ENCODE measurements around the gene AP3D1.
A peak's percentile ranks its signal among the peaks of the same experiment; 100 is the strongest.

AP3D1 gene

DNA sequence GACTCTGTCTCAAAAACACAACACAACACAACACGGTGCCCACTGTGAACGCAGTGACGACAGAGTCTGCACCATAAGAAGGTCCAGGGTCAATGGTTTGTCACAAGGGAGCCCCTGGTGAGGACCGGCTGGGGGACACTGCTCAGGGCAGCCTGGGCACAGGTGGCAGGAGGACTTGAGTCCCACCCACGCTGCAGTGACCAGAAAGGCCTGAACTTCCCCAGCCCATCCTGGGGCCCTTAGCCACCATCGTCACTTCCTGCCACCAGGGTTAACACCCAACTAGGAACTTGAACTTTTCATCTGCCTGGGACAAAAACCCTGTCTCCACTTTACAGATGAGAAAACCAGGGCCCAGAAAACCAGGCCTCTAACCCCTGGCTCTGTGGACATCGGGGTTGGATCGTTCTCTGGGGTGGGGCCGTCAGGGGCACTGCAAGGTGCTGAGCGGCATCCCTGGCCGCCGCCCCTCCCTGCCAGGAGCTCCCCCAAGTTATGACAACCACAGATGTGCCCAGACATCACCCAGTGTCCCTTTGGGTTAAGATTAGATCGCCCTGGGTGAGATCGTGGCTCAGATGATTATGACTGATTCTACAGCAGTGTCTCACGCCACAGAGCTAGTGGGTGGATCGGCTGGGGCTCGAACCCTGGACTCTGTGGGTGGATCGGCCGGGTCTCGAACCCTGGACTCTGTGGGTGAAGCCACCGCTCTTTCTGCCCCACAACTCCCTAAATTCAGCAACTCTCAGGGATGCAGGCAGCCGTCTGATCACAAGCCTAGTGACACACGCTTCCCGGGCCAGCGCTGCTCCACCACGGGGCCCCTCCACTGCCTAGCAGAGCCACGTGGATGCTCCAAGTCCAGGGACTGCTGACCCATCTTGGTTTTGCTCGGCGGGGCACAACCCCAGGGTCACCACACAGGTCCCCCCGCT lies 69.2 kb downstream of the AP3D1 start:
- DNase-seq: peak; percentile 75

DNA sequence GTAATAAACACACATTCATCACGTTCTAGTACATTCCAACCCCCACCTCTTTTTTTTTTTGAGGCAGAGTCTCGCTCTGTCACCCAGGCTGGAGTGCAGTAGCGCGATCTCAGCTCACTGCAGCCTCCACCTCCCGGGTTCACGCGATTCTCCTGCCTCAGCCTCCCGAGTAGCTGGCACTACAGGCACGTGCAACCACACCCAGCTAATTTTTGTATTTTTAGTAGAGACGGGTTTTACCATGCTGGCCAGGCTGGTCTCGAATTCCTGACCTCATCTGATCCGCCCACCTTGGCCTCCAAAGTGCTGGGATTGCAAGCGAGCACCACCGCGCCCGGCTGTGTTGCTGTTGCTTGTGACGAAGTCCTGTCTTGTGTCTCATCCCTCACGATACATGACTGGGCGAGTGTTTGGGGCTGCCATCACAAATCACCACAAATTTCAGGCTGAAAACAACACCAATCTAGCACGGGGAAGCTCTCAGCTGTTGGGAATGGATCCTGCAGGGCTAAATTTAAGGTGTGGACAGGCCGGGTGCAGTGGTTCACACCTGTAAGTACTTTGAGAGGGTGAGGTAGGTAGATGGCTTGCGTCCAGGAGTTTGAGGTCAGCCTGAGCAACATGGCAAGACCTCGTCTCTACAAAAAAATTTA lies 70.9 kb downstream of the AP3D1 start:
- no peak for DNase-seq

DNA sequence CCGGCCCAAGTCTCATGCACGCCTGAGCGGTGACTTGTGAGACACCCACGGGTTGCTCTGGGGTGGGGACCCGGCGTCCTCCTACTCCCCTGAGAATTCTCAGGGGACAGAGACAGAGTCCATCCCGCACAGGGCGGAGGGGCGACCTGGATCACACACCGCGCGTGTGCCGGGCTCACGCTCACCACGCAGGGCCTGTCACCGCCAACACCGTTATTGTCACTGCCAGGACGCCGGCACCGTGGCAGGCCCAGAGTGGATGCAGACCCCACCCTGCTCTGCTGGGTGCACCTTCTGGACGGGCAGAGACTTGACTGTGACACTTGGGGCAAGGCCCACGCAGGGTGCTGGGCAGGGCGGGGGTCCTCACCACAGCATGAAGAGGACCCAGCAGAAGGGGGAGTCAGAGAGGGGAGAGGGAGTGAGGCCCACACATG lies 71.5 kb downstream of the AP3D1 start:
- no peak for DNase-seq

DNA sequence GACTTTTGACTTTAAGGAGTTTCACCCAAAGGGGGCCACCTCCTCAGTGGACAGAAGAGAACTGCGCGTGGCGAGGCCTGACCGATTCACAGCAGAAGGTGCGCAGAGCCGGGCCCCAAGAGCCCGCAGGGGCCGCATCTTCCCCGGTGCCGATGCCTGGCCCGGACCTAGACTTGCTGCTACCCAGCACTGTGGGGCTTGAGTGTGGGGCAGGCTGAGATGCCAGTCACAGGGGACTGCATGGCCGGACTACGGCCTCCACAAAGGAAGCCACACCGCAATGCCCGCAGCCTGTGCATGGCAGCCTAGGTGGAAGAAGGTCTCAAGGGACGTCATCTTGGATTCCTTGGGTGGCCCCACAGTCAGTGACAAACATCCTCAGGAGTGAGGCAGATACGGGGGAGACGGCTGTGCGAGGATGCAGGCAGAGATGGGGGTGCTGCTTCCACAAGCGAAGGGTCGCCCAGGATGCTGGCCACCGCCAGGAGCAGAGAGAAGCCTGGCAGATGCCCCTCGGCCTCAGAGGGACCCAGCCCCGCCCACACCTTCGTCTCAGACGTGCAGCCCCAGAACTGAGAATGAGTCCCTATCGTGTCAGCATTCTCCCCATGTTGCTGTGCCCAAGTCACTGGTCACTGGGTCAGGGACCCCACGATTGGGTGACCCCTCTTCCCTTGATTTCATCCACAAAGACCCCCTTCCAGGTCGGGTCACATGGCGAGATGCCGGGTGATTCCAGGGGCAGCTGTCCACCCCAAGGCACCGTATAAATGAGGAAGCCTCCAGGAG lies 72.1 kb downstream of the AP3D1 start:
- DNase-seq: no peak

DNA sequence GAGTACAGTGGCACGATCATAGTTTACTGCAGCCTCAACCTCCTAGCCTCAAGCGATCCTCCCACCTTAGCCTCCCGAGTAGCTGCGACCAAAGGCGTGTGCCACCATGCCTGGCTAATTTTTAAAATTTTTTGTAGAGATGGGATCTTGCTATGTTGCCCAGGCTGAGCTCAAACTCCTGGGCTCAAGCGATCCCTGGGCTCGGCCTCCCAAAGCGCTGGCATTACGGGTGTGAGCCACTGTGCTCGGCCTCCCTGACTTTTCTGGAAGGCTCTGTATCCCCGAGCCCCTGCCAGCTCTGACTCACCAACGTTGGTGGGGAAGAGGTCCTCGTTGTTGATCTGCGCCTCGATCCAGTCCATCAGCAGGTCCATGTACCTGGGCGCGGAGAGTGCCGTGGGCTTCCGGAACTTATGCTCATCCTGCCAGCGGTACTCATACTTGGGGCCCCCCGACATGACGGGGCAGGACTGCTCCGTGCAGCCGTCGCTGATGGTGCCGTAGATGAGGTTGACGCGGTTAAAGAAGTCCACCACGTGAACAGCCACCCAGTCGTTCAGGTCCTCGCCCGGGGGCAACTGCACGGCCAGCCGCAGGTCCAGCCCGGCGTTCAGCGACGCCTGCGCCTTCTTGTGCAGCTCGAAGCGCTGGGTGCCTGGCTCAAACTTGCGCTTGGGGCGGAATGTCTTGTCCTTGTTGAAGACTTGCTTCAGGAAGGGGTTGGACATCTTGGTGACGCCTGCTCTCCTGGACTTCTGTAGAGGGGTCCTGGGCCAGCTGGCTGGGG lies 73.3 kb downstream of the AP3D1 start:
- DNase-seq: no peak

DNA sequence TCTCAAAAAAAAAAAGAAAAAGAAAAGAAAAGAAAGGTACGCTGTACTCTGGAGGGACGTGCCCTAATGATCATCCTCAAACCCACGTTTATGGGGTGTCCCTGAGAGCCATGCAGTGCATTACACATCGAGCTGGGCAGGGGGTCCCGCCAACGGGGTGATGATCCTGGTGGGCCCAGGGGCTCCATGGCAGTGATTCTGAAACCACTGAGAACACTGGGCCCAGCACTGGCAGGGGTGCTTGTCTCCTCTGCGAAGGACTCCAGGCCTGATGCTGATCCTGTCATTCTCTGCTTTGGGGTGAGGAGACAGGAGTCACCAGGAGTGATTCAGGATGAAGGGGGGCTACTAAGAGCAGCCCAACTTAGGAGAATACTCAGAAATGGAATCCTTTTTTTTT lies 74.0 kb downstream of the AP3D1 start:
- DNase-seq: no peak

DNA sequence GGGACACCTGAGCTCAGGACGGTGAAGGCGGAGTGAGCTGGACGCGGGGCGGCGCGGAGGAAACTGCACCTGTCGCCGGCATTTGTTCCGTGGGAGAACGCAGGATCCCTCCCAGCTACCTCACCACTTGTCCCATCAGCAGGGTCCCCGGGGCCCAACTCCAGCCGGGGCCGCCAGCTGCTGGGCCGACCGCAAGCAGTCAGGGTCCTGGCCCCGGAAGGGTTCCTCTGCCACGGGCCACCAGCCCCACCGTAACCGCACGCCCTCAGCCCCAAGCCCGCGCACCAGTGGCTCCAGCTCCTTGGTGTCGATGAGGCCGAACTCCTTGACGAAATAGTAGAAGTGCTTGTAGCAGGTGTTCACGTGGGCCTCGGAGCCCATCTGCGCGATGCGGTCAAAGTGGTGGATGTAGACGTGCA lies 74.8 kb downstream of the AP3D1 start:
- no peak for DNase-seq

DNA sequence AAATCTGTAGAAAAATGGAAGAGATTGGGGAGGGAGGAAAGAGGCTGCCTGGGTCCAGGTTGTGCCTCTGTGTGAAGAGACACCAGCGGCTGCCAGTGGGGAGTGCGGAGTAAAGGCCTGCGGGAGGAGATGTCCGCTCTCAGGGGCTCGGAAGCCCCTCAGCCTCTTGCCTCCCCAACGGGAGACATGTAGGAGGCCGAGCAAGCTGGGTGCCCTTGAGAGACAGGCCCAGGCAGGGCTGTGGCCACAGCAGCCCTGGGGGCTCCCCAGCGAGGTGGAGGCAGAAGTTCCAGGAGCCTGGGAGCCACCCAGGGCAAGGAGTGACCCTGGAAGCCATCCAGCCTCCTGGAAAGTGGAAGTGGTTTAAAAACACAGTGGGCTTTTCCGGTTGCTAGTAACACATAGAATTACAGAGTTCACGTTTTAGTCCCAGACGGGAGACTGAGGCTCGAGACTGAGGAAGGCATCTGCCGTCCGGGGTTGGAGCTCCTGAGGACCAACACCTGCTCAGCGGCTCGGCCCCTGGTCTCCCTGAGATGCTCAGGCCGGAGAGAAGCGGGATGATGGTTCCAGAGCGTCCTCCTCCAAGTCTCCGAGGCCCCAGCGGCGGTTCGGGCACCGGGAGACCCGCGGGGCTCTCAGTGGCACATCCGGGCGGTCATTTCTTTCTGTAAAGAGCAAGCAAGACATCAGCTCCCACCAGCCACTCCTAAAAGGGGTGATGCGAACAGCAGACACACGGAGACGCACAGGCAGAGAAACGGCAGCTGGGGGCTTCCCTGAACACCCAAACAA lies 78.4 kb downstream of the AP3D1 start:
- DNase-seq: no peak

DNA sequence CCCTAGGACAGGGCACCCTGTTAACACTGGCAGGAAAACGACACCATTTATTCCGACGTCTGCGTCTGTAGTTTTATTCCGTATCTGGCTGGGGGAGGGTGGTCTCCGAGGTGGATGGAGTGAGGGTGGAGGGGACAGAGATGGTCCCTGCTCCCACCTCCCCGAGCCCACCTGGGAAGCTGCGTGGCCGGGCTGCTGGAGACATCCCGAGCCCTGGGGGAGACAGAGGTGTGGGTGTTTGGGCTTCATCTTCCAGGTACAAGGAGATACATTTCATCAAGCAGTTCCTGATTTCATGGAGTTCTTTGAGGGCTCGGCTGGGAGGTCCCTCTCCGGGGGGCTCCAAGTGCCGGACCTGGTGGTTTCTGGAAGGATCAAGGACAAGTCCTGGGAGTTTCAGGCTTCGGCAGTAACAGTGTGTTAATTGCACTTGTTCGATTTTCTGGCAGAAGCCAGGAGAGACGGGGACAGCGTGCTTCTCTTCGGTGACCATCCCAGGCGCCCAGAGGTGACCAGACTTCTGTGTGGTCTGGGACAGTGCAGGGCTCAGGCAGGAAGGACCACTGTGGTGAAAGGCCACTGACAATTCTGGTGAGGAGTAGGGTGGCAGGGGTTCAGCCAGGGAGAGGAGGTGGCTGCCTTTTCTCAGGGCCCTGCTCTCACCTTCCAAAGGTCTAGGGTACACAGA lies 80.2 kb downstream of the AP3D1 start:
- DNase-seq: no peak

DNA sequence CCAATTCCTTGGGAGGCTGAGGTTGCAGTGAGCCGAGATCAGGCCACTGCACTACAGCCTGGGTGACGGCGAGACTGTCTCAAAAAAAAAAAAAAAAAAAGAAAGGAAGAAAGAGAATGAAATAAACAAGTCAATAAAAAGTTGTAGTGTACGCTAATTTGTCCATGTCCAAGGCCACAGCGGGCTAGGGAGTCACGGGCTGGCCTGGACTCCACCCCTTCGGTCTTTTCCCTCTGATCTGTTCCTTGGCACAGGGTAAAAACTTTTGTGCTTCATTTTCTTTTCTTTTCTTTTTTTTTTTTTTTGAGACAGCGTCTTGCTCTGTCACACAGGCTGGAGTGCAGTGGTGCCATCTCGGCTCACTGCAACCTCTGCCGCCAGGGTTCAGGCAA lies 80.9 kb downstream of the AP3D1 start:
- DNase-seq: no peak

DNA sequence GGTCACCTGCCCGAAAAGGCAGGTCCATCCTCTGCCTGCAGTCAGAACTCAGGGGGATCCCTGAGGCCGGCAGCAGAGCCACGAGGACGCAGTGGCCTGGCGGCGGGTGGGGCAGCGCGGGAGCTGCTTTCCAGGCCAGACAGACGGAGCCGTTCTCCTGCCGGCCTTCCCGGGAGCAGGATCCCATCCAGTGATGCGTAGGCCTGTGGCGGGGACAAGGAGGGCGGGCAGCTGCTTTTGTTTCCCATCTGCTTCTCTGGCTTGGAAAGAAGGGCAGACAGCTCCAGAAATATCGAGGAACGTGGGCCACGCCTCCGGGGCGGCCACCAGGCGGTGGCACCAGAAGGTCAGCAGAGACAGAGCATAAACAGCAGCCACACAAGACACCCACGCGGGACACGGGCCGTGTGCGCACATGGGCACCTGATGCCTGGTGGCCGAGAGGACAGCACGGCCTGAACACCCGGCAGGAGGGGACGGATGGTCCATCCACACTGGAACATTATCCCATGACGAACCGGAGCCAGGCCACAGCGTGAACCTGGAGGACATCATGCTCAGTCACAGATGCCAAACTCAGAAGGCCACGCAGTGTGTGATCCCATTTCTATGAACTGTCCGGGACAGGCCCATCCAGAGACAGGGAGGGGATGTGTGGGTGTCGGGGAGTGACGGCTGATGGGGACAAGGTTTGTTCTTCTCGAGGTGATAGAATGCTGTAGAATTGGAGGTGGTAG lies 86.4 kb downstream of the AP3D1 start:
- DNase-seq: no peak

DNA sequence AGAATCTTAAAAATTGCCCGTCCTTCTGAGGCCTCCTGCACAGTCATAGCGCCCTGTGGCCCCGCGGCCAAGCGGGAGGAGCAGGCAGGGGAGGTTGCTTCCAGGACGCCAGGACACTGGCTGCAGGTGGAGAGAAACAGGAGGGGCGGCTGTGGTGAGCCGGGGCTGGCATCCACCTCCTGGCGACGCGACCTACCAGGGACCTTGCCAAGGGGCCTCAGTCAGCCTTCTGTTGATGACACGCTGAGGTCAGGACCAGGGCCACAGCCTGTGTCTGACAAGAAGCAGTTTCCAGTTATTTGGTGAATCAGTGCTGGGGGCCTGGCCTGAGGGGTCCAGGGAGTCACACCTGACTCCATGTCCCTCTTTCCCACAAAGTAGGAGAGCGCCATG lies 87.0 kb downstream of the AP3D1 start:
- DNase-seq: peak; percentile 49

DNA sequence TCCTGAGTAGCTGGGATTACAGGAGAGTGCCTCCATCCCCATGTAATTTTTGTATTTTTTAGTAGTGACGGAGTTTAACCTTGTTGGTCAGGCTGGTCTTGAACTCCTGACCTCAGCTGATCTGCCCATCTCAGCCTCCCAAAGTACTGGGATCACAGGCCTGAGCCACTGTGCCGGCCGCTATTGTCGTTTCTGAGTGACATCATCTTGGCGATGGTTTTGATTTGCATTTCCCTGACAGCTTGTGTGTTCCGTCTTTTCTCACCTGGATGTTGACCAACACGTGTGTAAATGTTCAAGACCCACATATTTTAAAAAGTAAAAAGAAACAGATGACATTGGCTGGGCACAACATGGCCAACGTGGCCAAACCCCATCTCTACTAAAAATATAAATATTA lies 87.5 kb downstream of the AP3D1 start:
- no peak for DNase-seq

DNA sequence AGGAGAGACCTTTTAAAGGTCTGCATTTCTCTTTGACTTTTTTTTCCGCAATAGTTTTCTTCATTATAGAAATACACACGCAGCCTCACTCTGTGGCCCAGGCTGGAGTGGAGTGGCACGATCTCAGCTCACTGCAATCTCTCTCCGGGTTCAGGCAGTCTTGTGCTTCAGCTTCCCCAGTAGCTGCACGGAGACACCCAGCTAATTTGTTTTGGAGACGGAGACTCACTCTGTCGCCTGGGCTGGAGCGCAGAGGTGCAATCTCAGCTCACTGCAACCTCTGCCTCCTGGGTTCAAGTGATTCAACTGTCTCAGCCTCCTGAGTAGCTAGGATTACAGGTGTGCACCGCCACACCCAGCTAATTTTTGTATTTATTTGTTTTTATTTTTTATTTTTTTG lies 88.6 kb downstream of the AP3D1 start:
- no peak for DNase-seq

DNA sequence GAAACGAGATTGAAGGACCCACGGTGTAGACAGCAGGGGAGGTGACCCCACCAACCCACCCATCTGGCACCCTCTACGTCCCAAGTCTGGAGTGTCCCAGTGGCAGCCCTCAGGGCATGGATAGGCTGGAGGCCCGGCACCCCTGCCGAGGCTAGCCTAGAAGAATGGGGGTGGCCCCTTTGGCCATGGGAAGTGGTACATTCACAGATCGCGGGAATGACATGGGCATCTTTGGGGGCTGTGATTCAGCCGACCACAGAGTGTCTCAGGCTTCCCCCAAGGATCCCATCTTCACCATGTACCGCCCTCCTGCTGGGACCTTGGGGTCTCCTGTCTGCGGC lies 89.0 kb downstream of the AP3D1 start:
- DNase-seq: peak; percentile 55

DNA sequence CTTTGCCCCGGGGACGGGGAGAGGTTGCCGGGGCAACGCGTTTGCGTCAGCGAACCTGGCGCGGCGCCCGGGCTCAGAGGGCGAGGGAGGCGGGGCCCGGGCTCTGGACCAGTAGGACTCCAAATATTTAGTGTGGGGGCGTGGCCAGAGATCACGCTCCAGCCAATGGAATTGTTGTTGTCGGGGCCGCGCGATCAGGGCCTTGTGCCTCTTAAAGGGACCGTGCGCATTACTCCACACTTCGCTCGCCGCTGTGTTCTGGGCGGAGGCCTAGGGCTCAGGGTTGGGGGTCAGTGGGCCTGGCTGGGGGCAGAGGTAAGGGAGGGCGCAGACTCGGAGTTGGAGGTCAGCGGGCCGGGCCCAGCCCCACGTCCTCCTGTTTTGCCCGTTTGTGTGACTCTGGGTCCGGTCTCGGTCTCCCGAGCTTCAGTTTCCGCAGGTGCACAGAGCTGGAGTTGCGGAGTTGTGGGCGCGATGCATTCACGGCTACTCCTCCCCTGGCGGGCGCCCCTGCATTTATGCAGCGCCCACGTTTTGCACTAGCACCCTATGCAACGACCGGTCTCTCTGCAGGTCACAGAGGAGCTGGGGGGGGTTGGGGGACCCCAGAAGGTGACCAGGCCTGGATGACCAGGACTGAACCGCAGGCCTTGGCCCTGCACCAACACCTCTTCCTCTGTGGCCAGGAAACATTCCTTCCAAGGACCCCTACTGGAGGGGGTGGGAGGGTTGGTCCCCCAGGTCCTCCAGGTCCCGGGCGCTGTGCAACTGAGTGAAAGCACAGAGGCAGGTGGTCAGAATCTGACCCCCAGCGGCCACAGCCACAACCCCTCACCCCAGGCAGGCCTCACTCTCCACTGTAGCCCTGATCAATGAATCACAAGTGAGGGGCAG lies 89.6 kb downstream of the AP3D1 start:
- peak; percentile 100 for DNase-seq

DNA sequence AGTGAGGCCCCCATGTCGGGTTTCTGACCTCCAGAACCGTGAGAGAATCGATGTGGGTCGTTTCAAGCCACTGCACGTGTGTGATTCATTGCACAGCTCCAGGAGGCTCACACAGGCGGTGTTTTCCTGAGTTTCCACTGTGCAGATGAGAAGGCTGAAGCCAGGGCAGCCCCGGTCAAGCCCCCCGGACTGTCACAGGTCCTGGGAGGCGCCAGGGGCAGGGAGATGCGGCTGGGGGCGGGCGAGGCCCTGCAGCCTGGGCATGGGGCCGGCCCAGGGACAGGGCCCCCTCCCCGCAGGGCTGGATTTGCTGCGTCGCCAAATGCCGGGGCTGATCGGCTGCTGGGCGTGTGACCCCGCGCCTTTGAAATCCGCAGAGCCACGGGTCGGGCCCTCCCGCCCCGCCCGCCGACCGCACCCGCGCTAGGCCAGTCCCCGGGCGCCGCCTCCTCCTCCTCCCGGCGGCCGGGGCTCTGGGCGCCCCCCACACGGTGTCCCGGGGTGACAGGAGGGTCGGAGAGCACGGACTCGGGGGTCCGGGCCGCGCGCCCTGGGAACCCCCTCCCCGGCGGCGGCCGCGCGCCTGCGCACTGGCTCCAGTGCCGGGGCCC lies 90.4 kb downstream of the AP3D1 start:
- peak; percentile 79 for DNase-seq

DNA sequence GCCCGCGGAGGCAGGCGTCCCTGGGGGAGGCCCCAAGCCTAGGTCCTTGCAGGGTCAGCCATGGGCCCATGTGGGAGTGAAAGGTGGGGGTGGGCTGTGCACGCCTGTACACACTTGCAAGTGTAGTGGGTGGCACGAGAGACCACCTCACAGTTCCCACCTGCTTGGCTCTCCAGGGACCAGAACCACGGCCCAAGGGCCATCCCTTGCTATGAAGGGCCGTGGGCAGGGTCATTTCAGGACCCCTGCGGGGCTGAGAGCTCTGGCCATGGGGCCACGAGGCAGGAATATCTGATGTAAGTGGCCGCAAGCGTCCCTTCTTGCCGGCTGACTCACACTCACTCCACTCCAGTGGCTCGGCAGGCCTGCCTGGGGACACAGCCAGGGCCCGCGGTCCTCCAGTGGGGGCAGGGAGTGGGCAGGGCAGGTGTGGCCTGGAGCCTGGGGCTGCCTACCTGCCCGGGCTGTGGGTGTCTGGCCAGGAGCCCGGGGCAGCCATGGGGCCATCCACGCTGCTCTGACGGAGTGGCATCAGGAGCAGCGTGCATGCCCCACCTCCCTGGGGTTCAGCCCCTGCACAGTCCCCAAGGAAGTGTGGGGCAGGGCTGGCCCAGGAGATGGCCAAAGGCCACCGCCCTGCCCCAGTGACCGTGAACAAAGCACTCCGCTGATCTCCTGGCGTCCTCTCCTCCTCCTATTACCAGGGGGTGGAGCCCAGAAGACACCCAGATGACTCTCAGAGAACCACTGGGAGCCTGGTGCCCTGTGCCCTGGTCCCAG lies 91.8 kb downstream of the AP3D1 start:
- peak; percentile 56 for DNase-seq
